Measurements from ENCODE around the gene BMPER.

Gene BMPER

GRCh38 chr7:33892945-33893344 lies 12.4 kb upstream of the BMPER start:
- DNase-seq: no peak

GRCh38 chr7:33893377-33893776 lies 12.0 kb upstream of the BMPER start:
- DNase-seq: no peak

- DNase-seq: peak; percentile 87
These were observed 10.1 kb upstream of the BMPER start for GRCh38 chr7:33895025-33895804.

GRCh38 chr7:33900501-33900900 lies 4.8 kb upstream of the BMPER start:
- DNase-seq: no peak

GRCh38 chr7:33901199-33901598 lies 4.1 kb upstream of the BMPER start:
- no peak for DNase-seq

GRCh38 chr7:33901847-33902246 lies 3.5 kb upstream of the BMPER start:
- no peak for DNase-seq

- no peak for DNase-seq
These were observed 2.6 kb upstream of the BMPER start for GRCh38 chr7:33902746-33903145.

- peak; percentile 81 for DNase-seq
These were observed 1.3 kb upstream of the BMPER start for GRCh38 chr7:33903791-33904680.

- DNase-seq: peak; percentile 59
These were observed 504 bp upstream of the BMPER start for GRCh38 chr7:33904681-33905388.

GRCh38 chr7:33906697-33907096 lies 1.4 kb downstream of the BMPER start:
- no peak for DNase-seq

- no peak for DNase-seq
These were observed 2.3 kb downstream of the BMPER start for GRCh38 chr7:33907625-33908024.

- DNase-seq: no peak
These were observed 4.0 kb downstream of the BMPER start for GRCh38 chr7:33909318-33909717.

- DNase-seq: no peak
These were observed 4.4 kb downstream of the BMPER start for GRCh38 chr7:33909755-33910154.

- no peak for DNase-seq
These were observed 5.4 kb downstream of the BMPER start for GRCh38 chr7:33910756-33911155.

- no peak for DNase-seq
These were observed 11.2 kb downstream of the BMPER start for GRCh38 chr7:33916357-33917081.

GRCh38 chr7:33917661-33918060 lies 12.3 kb downstream of the BMPER start:
- no peak for DNase-seq

GRCh38 chr7:33918438-33919143 lies 13.3 kb downstream of the BMPER start:
- no peak for DNase-seq

GRCh38 chr7:33919449-33919848 lies 14.1 kb downstream of the BMPER start:
- no peak for DNase-seq

- no peak for DNase-seq
These were observed 16.0 kb downstream of the BMPER start for GRCh38 chr7:33921216-33921938.

- no peak for DNase-seq
These were observed 17.5 kb downstream of the BMPER start for GRCh38 chr7:33922820-33923219.
